Measurements from ENCODE around the gene GOLT1B. TPM values are rescaled to one million over a fixed set of nuclear protein-coding genes. Genes with fewer than 3 reads are reported as not detected.

GOLT1B gene
- total and polyA plus RNA-seq, 9 of the 15 experiments (the other 6 are each of a cell fraction or from before 2014, with no cell fraction given), result 9.4 to 66.1 (median 26.7) TPM

- TF ChIP-seq CHD4 (IDR thresholded peaks at IDR 0.05; ENCODE audit: insufficient read depth, insufficient replicate concordance, low read depth, low read length, poor library complexity, severe bottlenecking) (no peak), NFXL1 (CRISPR knock-in tag; IDR thresholded peaks at IDR 0.05) (no peak), RBM25 (IDR thresholded peaks at IDR 0.05; ENCODE audit: low read depth, low read length, severe bottlenecking) (peak; percentile 90), ARID3B (CRISPR knock-in tag; IDR thresholded peaks at IDR 0.05; ENCODE audit: borderline replicate concordance) (no peak), NFE2 (IDR thresholded peaks at IDR 0.05; ENCODE audit: low read depth) (no peak), E2F1 (CRISPR knock-in tag; IDR thresholded peaks at IDR 0.05) (no peak), TCF7 (IDR thresholded peaks at IDR 0.05; ENCODE audit: borderline replicate concordance) (no peak), STAG1 (CRISPR knock-in tag; IDR thresholded peaks at IDR 0.05; ENCODE audit: borderline replicate concordance) (no peak), ZNF655 (CRISPR knock-in tag; IDR thresholded peaks at IDR 0.05) (no peak), IFI16 (CRISPR knock-in tag; IDR thresholded peaks at IDR 0.05) (no peak), ZMIZ1 (IDR thresholded peaks at IDR 0.05; ENCODE audit: low read depth in 2 of 2, low read length in 2 of 2) (no peak), ATF7 (IDR thresholded peaks at IDR 0.05) (peak; percentile 70; the same call in 1 of the 2 replicates), SP2 (IDR thresholded peaks at IDR 0.05; ENCODE audit: extremely low read depth, low read depth, low read length, poor library complexity, severe bottlenecking) (peak; percentile 3), XRCC5 (IDR thresholded peaks at IDR 0.05; ENCODE audit: low read depth, low read length) (no peak), MBD1 (CRISPR knock-in tag; IDR thresholded peaks at IDR 0.05) (no peak), ILK (tag; IDR thresholded peaks at IDR 0.05; ENCODE audit: borderline replicate concordance, low read depth) (no peak), ZNF77 (CRISPR knock-in tag; IDR thresholded peaks at IDR 0.05) (no peak)
Observed at GRCh38 chr12:21501258-21502163, at the start of gene GOLT1B, which contains the start of gene RECQL (continued).

All from K562 (cell line).